Liver (tissue), 9 donors: ENCODE data around the gene CRB1. TPM values are rescaled to one million over a fixed set of nuclear protein-coding genes. Genes with fewer than 3 reads are reported as not detected.

Experiments
- DNase-seq: peaks from one replicate; pipeline ENCODE4 v3.0.0-alpha.2; 2017; ENCODE audit warnings: low spot score
- H3K27ac ChIP-seq, 2 donors: one replicate each; pipeline ENCODE4 v1.7.0; 2013; ENCODE audit warnings: inconsistent platforms in 2 of 2, low read length in 2 of 2, control low read depth in 1 of 2, low read depth in 1 of 2, mild to moderate bottlenecking in 1 of 2
- H3K27me3 ChIP-seq, 4 donors: one replicate each; pipeline versions ENCODE4 v1.6.1 to v1.7.0; 2013; ENCODE audit warnings: low read length in 3 of 4, inconsistent platforms in 1 of 4, mild to moderate bottlenecking in 1 of 4, moderate library complexity in 1 of 4; ENCODE audit not compliant: control insufficient read depth in 4 of 4, insufficient read depth in 4 of 4
- H3K36me3 ChIP-seq, 4 donors: one replicate each; pipeline versions ENCODE4 v1.6.1 to v1.7.0; 2013; ENCODE audit warnings: low read length in 3 of 4, mild to moderate bottlenecking in 3 of 4, low read depth in 1 of 4, moderate library complexity in 1 of 4; ENCODE audit not compliant: control insufficient read depth in 4 of 4, insufficient read depth in 3 of 4
- H3K4me1 ChIP-seq, 4 donors: one replicate each; pipeline versions ENCODE4 v1.6.1 to v1.7.0; 2013; ENCODE audit warnings: low read length in 3 of 4, mild to moderate bottlenecking in 3 of 4, moderate library complexity in 1 of 4; ENCODE audit not compliant: control insufficient read depth in 4 of 4, insufficient read depth in 4 of 4
- H3K4me3 ChIP-seq, 3 donors: one replicate each; pipeline versions ENCODE4 v1.6.1 to v1.7.0; 2013; ENCODE audit warnings: low read length in 3 of 3, control low read depth in 1 of 3, low read depth in 1 of 3, mild to moderate bottlenecking in 1 of 3
- H3K9ac ChIP-seq, 2 donors: one replicate each; pipeline ENCODE4 v1.7.0; 2013; ENCODE audit warnings: low read length in 2 of 2, mild to moderate bottlenecking in 2 of 2, moderate library complexity in 2 of 2, control low read depth in 1 of 2, low read depth in 1 of 2
- H3K9me3 ChIP-seq, 4 donors: one replicate each; pipeline versions ENCODE4 v1.6.1 to v1.7.0; 2013; ENCODE audit warnings: low read length in 3 of 4; ENCODE audit not compliant: control insufficient read depth in 4 of 4
- ATF3 ChIP-seq: IDR thresholded peaks from 2 replicates; pipeline ENCODE4 v1.6.1; 2016; ENCODE audit warnings: antibody characterized with exemption
- CTCF ChIP-seq: fragments of 150-350 bp; IDR thresholded peaks from 2 replicates; pipeline ENCODE4 v1.5.1; 2017; ENCODE audit warnings: improper control_type of control experiment, low read depth, low read length; ENCODE audit not compliant: missing input control
- EGR1 ChIP-seq, 2 donors: IDR thresholded peaks; 2 replicates each; pipeline ENCODE4 v1.6.1; 2016 to 2018; ENCODE audit warnings: antibody characterized with exemption in 2 of 2, low read depth in 2 of 2
- FOXA1 ChIP-seq: IDR thresholded peaks from 2 replicates; pipeline ENCODE4 v1.6.1; 2016; ENCODE audit warnings: antibody characterized with exemption
- FOXA2 ChIP-seq: IDR thresholded peaks from 2 replicates; pipeline ENCODE4 v1.6.1; 2016; ENCODE audit warnings: antibody characterized with exemption
- GABPA ChIP-seq, 2 donors: IDR thresholded peaks in 1 of 2; conservative IDR thresholded peaks in 1 of 2; 2 replicates each; pipeline ENCODE4 v1.6.1; 2016; ENCODE audit warnings: antibody characterized with exemption in 2 of 2, mild to moderate bottlenecking in 1 of 2, moderate library complexity in 1 of 2
- HNF4A ChIP-seq, 2 donors: conservative IDR thresholded peaks; 2 replicates each; pipeline ENCODE4 v1.6.1; 2016; ENCODE audit warnings: antibody characterized with exemption in 2 of 2, mild to moderate bottlenecking in 2 of 2
- HNF4G ChIP-seq: IDR thresholded peaks from 2 replicates; pipeline ENCODE4 v1.6.1; 2016; ENCODE audit warnings: antibody characterized with exemption
- JUND ChIP-seq, 2 donors: IDR thresholded peaks; 2 replicates each; pipeline ENCODE4 v1.6.1; 2016; ENCODE audit warnings: antibody characterized with exemption in 2 of 2
- MAX ChIP-seq: IDR thresholded peaks from 2 replicates; pipeline ENCODE4 v1.6.1; 2016; ENCODE audit warnings: antibody characterized with exemption
- NR2F2 ChIP-seq: IDR thresholded peaks from 2 replicates; pipeline ENCODE4 v1.6.1; 2016; ENCODE audit warnings: antibody characterized with exemption
- RAD21 ChIP-seq, 2 donors: IDR thresholded peaks; 2 replicates each; pipeline ENCODE4 v1.6.1; 2016; ENCODE audit warnings: antibody characterized with exemption in 2 of 2, mild to moderate bottlenecking in 2 of 2
- REST ChIP-seq: IDR thresholded peaks from 2 replicates; pipeline ENCODE4 v1.6.1; 2016; ENCODE audit warnings: antibody characterized with exemption, mild to moderate bottlenecking
- RXRA ChIP-seq, 2 donors: IDR thresholded peaks; 2 replicates each; pipeline ENCODE4 v1.6.1; 2017 to 2018; ENCODE audit warnings: antibody characterized with exemption in 2 of 2, mild to moderate bottlenecking in 1 of 2
- SP1 ChIP-seq: IDR thresholded peaks from 2 replicates; pipeline ENCODE4 v1.6.1; 2018; ENCODE audit warnings: antibody characterized with exemption, mild to moderate bottlenecking
- TAF1 ChIP-seq: conservative IDR thresholded peaks from 2 replicates; pipeline ENCODE4 v1.6.1; 2016; ENCODE audit warnings: antibody characterized with exemption, mild to moderate bottlenecking
- YY1 ChIP-seq: IDR thresholded peaks from 2 replicates; pipeline ENCODE4 v1.6.1; 2016; ENCODE audit warnings: antibody characterized with exemption, mild to moderate bottlenecking
- WGBS: extraction: QIAGEN DNeasy Blood & Tissue Kit; methylation state at CpG from one replicate; pipeline ENCODE4 v1.1.7; 2013; 5-methylcytosine and 5-hydroxymethylcytosine counted together
- polyA plus RNA-seq, 2 donors: library from polyadenylated mRNA; stranded (reverse) in 1 of 2; unstranded in 1 of 2; fragments of 200-250 nt in 1 of 2; fragments of >200 nt in 1 of 2; fragmentation: Nextera tagmentation in 1 of 2; extraction: Ambion mirVana in 1 of 2; gene quantifications; one replicate each; pipeline versions ENCODE4 v1.2.1 to v1.2.3, GENCODE V29; 2013 to 2015
- total RNA-seq, 2 donors: library from RNA; depleted of rRNA; stranded (reverse); fragments of >200 nt; gene quantifications; one replicate each; pipeline ENCODE4 v1.2.3, GENCODE V29; 2014
- donor health status: healthy.
- donor health status: healthy.
- donor health status: healthy.
- donor health status: healthy.
- donor health status: healthy.

The CRB1 gene
- total and polyA plus RNA-seq, 4 donors, result 5.1 TPM; not detected in 3

GRCh38 chr1:197339106-197340060 is 71.3 kb downstream of the CRB1 start:
- H3K4me3 ChIP-seq, result no peak overlapping the region
- H3K9me3 ChIP-seq, result no peaks in the 10 kb centered on the region
- no peaks in the 10 kb centered on the region for H3K4me1 ChIP-seq
- H3K36me3 ChIP-seq, result no peaks in the 10 kb centered on the region
- no peak for DNase-seq
- TF ChIP-seq REST (no peak), YY1 (no peak), RAD21 (IDR thresholded peaks at IDR 0.05) (no peak), HNF4A (conservative IDR thresholded peaks at IDR 0.05) (no peak), HNF4G (no peak), EGR1 (IDR thresholded peaks at IDR 0.05; ENCODE audit: low read depth in 2 of 2) (no peak), GABPA (IDR thresholded peaks at IDR 0.05 in 1 of 2, conservative IDR thresholded peaks at IDR 0.05 in 1 of 2) (no peak), FOXA1 (no peak), NR2F2 (no peak), ATF3 (no peak), FOXA2 (no peak), CTCF (no peak), TAF1 (no peak)
- H3K27me3 ChIP-seq, result no peaks in the 10 kb centered on the region
- no peak overlapping the region for H3K27ac ChIP-seq
- H3K9ac ChIP-seq, result no peak overlapping the region
- WGBS, result 83% methylated on average over 9 of the region's 9 CpGs

- no peaks in the 10 kb centered on the region for H3K27me3 ChIP-seq
- H3K36me3 ChIP-seq, result no peaks in the 10 kb centered on the region
- H3K4me3 ChIP-seq, result no peak overlapping the region
- no peaks in the 10 kb centered on the region for H3K9me3 ChIP-seq
- no peaks in the 10 kb centered on the region for H3K4me1 ChIP-seq
- DNase-seq, result no peak
- TF ChIP-seq SP1 (no peak), ATF3 (no peak), FOXA1 (no peak), RAD21 (IDR thresholded peaks at IDR 0.05) (no peak), RXRA (IDR thresholded peaks at IDR 0.05) (no peak), TAF1 (no peak), MAX (no peak), REST (no peak), YY1 (no peak), JUND (IDR thresholded peaks at IDR 0.05) (no peak), CTCF (no peak)
- 84% methylated on average over 1 of the region's 1 CpG for WGBS
- H3K27ac ChIP-seq, result no peak overlapping the region
- no peak overlapping the region for H3K9ac ChIP-seq
These were observed 73.6 kb downstream of the CRB1 start for GRCh38 chr1:197341626-197342025.
